Adipocyte (in vitro differentiated cells): ENCODE results near the gene GPR156.

Source experiments
- DNase-seq: peaks from one replicate; pipeline ENCODE4 v3.0.0-alpha.2; 2015; ENCODE audit warnings: low read depth
- H3K27me3 ChIP-seq: replicated peaks from 2 replicates; pipeline ENCODE4 v1.7.0; 2013; ENCODE audit warnings: mild to moderate bottlenecking, low read length, moderate library complexity; ENCODE audit not compliant: control insufficient read depth, insufficient read depth
- H3K36me3 ChIP-seq: 2 replicates; pipeline ENCODE4 v1.7.0; 2013; ENCODE audit warnings: low read length, mild to moderate bottlenecking, moderate library complexity; ENCODE audit not compliant: control insufficient read depth, insufficient read depth, severe bottlenecking
- H3K4me1 ChIP-seq: 2 replicates; pipeline ENCODE4 v1.7.0; 2013; ENCODE audit warnings: mild to moderate bottlenecking, low read length, moderate library complexity; ENCODE audit not compliant: control insufficient read depth, insufficient read depth
- H3K4me3 ChIP-seq: 2 replicates; pipeline ENCODE4 v1.7.0; 2013; ENCODE audit warnings: mild to moderate bottlenecking, low read length, moderate library complexity
- H3K9ac ChIP-seq: 2 replicates; pipeline ENCODE4 v1.7.0; 2013; ENCODE audit warnings: mild to moderate bottlenecking, low read length, moderate library complexity
- H3K9me3 ChIP-seq: 2 replicates; pipeline ENCODE4 v1.7.0; 2013; ENCODE audit warnings: mild to moderate bottlenecking, low read length, moderate library complexity; ENCODE audit not compliant: control insufficient read depth

Gene GPR156

DNA sequence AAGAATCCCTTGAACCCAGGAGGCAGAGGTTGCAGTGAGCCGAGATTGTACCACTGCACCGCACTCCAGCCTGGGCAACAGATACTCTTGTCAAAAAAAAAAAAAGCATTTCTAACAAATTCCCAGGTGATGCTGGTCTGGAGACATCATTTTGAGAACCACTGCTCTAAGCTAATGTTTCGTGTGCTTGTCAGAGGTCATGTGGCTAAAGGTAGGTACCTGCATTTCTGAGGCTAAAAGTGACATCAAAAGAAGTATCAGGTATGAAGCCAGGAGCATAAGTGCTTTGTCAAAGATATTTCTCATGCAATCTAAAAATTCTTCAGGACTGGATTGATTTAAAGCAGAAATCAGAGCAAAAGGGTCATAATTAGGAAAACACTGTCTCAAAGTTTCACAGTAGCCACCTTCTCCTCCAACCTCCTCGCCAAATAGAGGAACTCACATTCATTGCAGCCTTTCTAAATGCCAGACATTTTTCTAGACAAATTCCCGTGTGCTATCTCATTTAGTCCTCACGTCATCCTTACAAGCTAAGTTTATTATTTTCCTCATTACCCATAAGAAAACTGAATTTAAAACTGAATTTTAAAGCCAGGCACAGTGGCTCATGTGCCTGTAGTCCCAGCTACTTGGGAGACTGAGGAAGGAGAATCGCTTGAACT is 165.0 kb downstream of the GPR156 start:
- no peaks in the 10 kb centered on the region for H3K4me1 ChIP-seq
- H3K36me3 ChIP-seq, result no peaks in the 10 kb centered on the region
- H3K9ac ChIP-seq, result no peak overlapping the region
- DNase-seq, result no peak
- no peak overlapping the region for H3K4me3 ChIP-seq
- H3K9me3 ChIP-seq, result no peaks in the 10 kb centered on the region
- no peaks in the 10 kb centered on the region for H3K27me3 ChIP-seq
